GM19463 (cell line): Measurements from ENCODE around the gene GADL1.

ENCODE experiments used
- ATAC-seq: cut with Tn5 transposase; IDR thresholded peaks from one replicate; pipeline ENCODE4 v1.9.1; 2021; ENCODE audit warnings: mild to moderate bottlenecking, moderate library complexity; ENCODE audit not compliant: unreplicated experiment

GADL1 gene

GRCh38 chr3:30729512-30729911, 164.9 kb downstream of the GADL1 start:
- no peak for ATAC-seq

- ATAC-seq, result no peak
These were observed 166.3 kb downstream of the GADL1 start for GRCh38 chr3:30728143-30728542.

- ATAC-seq, result no peak
These were observed 169.6 kb downstream of the GADL1 start for GRCh38 chr3:30724863-30725262.

- no peak for ATAC-seq
These were observed 171.2 kb downstream of the GADL1 start for GRCh38 chr3:30723211-30723610.

DNA sequence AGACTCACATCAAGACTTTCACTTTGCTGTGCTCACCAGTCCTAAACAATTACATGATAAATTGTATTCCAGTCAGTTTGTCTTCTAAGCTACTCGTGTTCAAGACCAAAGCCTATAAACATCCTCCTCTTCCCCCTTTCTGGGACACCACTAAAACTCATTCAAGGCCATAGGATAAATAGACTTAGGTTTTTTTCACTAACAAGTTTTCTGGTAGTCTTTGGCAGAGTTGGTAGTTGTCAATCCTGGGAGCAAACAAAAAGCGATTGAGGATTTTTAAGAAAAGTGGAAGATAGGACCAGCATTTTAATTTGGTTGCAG, 173.2 kb downstream of the GADL1 start:
- ATAC-seq, result no peak

DNA sequence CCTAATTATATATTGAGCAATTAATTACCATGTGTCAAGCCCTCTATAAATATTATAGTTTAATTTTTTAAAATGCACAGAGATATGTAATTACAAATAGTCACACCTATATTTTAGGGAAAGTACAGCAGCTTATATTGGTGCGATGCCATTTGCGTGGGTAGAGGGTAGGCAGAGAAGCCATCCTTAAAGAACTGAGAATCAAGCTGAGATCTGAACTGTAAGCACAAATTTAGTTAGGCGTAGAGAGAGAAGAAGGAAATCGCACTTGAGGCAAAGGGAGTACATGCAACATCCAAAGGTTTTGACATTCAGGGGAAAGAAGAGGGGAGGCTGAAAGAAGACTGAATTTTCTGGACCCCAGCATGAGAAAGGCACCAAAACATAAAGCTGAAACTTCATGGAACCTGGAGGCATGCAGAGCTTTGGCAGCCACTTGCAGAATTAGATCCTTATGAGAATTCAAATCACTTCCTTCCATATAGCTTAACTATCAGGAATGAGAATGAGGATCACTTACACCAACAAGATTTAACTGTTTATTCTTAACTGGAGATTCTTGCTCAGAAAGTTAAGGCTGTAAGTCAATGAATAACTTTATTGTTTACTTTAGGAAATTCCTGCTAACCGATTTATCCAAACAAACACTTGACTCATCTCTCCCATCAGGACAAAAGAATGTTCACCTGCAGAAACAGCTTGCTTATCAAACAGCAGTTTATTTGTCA, 173.7 kb downstream of the GADL1 start:
- ATAC-seq, result no peak

DNA sequence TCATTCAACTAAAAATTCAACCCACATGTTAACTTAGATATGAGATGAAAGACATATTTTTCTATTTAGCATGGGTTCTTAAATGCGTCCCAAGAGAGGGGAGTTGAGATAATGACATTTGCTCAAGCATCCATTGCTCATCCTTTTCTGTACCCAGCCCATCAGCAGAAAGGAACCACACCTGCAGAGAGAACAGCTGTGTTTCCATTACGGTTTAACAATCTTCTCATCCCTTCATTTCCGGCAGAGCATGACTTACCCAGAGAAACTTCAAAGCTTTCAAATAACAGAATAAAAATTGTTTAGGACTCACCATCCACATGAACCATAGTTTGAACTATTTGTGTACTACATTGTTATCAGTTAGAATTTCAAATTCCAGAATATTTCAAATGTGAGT, 174.9 kb downstream of the GADL1 start:
- no peak for ATAC-seq

- no peak for ATAC-seq
These were observed 180.5 kb downstream of the GADL1 start for GRCh38 chr3:30713885-30714503.

DNA sequence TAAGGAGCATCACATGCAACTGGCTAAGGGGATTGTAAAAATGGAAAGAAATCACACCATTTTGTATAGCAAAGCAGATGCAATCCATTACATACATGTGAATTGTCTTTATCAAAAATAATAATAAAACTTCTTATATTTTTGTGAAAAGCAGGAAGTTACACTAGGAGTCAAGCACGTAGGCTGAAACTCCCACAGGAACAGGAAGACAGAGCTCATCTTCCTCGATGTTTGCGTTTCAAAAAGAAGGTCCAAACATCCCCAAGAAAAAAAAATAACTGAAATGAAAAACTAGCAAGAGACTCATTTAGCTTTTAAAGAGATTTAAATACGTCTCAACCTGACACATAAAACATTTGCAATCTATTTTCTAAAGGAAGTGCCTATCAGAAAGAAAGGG, 181.5 kb downstream of the GADL1 start:
- no peak for ATAC-seq

GRCh38 chr3:30711867-30712266, 182.6 kb downstream of the GADL1 start:
- no peak for ATAC-seq

DNA sequence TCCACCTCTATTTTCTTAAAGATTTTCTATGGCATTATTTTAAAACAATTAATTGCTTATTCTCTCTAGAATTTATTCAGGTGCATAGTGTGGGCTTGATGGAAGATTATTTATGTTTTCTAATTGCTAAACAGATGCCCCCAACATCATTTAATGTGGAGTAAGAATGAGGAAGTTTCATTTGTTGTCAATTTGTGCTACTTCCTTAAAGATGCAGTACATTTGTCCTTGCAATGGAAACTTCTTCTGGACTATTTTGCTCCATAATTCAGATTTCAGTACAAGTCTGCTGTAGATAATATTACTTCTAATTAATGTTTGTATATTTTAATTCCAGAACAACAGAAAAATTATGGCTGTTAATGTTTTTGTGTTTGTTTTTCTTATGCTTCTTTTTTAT, 183.3 kb downstream of the GADL1 start:
- no peak for ATAC-seq

DNA sequence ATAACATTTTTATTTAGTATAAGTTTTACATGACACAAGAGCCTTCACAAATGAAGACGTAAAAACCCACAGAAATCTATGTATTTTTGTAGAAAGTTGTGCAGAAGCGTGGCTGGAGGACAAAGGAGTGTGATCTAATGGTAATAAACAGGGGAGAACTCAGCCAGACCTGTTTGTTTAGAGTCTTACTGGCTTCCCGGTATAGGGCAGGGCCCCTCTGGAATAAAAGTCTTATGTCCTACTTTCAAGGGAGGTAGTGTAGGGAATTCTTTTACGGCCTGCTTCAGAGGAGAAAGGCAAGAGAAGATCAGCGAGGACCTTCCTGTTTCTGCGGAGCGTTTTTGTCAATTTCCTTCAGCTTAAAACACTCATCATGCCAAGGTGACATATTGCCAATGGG, 184.4 kb downstream of the GADL1 start:
- ATAC-seq, result no peak

GRCh38 chr3:30708472-30708871, 186.0 kb downstream of the GADL1 start:
- ATAC-seq, result no peak

DNA sequence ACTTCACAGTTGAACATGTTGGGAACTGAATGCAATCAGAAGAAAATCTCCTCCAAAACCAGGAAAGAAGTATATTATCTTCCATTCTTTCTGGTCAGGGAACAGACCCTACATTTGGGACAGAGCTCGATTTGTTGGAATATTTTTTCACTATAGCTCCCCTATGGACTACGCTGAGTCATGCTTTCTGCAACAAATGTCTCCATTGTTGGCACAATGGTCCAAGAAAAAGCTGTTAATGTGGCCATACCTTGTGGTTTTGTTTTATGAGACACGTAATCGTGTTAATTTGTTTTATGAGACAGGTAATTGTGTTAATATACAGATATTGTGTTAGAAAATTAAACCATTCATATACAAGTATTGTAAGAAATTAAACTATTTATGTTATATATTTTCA, 186.6 kb downstream of the GADL1 start:
- ATAC-seq, result no peak

GRCh38 chr3:30704931-30705890, 189.2 kb downstream of the GADL1 start:
- ATAC-seq, result no peak

- ATAC-seq, result no peak
These were observed 191.5 kb downstream of the GADL1 start for GRCh38 chr3:30702828-30703397.

GRCh38 chr3:30702038-30702827, 192.2 kb downstream of the GADL1 start:
- ATAC-seq, result no peak

DNA sequence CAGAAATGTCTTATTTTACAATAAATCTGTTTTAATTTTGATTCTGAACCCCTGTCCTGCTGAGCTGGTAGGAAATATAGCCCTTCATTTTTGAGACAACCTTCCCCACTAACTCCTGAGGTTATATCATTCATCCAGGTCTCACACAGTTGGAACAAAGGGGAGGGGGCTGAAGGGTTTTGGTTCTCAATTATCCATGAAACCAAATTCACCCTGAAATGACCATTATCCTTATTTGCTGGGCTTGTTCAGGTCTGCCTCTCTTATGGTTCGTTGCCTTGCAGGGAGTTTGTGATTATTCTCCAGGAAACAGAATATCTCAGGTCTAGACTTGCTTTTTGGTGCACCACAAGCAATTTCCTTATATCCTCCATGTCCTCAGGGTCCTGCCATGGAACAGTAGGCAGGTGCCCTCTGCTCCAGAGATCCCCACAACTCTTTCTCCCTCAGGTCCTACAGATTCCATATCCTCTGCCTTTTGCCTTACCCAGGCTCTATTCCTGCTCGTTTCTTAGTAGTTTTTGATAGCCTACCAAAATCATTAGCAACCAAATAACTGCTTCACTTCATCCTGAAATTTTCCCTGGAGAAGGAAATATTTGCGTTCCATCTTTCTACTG, 193.6 kb downstream of the GADL1 start:
- no peak for ATAC-seq

- ATAC-seq, result no peak
These were observed 194.5 kb downstream of the GADL1 start for GRCh38 chr3:30699927-30700326.

DNA sequence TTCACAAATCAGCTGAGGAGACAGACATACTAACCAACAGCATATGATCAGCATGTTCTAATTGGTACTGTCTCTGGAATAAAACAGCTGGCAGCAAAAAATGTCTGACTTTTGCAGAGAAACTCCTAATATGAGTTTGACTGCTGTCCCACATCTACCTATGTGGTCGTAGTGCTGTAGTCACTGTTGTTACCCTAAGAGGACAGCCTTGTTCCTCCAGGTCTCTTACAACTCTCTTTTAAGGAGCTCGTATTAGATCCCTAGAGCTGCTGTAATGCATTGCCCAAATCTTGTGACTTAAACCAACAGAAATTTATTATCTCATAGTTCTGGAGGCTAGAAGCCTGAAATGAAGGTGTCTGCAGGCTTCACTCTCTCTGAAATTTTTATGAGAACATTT, 195.9 kb downstream of the GADL1 start:
- no peak for ATAC-seq
